ENCODE data around the gene OSBPL3.

DNA sequence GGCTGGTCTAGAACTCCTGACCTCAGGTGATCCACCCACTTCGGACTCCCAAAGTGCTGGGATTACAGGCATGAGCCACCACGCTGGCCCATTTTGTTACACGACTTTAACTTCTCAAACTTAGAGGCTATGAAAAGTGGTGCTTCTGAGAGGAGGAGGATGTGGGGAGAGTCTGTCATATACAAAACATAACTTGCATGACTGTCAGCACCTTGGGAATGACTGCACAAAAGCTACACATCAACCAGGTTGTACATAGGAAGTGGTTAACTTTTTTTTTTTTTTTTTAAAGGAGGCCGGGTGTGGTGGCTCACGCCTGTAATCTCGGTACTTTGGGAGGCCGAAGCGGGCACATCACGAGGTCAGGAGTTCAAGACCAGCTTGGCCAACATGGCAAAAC, 179.3 kb downstream of the OSBPL3 start:
- TF ChIP-seq GABPA (IDR thresholded peaks at IDR 0.05 in 1 of 2, conservative IDR thresholded peaks at IDR 0.05 in 1 of 2), result no peak
- no peak for TF ChIP-seq EGR1 (IDR thresholded peaks at IDR 0.05; ENCODE audit: low read depth in 2 of 2)
- TF ChIP-seq, protein P1, sequence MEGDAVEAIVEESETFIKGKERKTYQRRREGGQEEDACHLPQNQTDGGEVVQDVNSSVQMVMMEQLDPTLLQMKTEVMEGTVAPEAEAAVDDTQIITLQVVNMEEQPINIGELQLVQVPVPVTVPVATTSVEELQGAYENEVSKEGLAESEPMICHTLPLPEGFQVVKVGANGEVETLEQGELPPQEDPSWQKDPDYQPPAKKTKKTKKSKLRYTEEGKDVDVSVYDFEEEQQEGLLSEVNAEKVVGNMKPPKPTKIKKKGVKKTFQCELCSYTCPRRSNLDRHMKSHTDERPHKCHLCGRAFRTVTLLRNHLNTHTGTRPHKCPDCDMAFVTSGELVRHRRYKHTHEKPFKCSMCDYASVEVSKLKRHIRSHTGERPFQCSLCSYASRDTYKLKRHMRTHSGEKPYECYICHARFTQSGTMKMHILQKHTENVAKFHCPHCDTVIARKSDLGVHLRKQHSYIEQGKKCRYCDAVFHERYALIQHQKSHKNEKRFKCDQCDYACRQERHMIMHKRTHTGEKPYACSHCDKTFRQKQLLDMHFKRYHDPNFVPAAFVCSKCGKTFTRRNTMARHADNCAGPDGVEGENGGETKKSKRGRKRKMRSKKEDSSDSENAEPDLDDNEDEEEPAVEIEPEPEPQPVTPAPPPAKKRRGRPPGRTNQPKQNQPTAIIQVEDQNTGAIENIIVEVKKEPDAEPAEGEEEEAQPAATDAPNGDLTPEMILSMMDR (IDR thresholded peaks at IDR 0.05; ENCODE audit: low read depth, low read length, missing input control), result no peak
- no peak for TF ChIP-seq FOXA1 (IDR thresholded peaks at IDR 0.05)
- TF ChIP-seq, protein P2, sequence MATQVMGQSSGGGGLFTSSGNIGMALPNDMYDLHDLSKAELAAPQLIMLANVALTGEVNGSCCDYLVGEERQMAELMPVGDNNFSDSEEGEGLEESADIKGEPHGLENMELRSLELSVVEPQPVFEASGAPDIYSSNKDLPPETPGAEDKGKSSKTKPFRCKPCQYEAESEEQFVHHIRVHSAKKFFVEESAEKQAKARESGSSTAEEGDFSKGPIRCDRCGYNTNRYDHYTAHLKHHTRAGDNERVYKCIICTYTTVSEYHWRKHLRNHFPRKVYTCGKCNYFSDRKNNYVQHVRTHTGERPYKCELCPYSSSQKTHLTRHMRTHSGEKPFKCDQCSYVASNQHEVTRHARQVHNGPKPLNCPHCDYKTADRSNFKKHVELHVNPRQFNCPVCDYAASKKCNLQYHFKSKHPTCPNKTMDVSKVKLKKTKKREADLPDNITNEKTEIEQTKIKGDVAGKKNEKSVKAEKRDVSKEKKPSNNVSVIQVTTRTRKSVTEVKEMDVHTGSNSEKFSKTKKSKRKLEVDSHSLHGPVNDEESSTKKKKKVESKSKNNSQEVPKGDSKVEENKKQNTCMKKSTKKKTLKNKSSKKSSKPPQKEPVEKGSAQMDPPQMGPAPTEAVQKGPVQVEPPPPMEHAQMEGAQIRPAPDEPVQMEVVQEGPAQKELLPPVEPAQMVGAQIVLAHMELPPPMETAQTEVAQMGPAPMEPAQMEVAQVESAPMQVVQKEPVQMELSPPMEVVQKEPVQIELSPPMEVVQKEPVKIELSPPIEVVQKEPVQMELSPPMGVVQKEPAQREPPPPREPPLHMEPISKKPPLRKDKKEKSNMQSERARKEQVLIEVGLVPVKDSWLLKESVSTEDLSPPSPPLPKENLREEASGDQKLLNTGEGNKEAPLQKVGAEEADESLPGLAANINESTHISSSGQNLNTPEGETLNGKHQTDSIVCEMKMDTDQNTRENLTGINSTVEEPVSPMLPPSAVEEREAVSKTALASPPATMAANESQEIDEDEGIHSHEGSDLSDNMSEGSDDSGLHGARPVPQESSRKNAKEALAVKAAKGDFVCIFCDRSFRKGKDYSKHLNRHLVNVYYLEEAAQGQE (IDR thresholded peaks at IDR 0.05), result no peak
- TF ChIP-seq SP1 (IDR thresholded peaks at IDR 0.05), result no peak
- TF ChIP-seq RXRA (IDR thresholded peaks at IDR 0.05), result no peak
- TF ChIP-seq, protein P3, sequence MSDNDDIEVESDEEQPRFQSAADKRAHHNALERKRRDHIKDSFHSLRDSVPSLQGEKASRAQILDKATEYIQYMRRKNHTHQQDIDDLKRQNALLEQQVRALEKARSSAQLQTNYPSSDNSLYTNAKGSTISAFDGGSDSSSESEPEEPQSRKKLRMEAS (IDR thresholded peaks at IDR 0.05), result no peak

Measured in liver (tissue), 3 donors.